IMR-90 (cell line): Measurements from ENCODE around the gene CCR6. TPM values are rescaled to one million over a fixed set of nuclear protein-coding genes. Genes with fewer than 3 reads are reported as not detected.
"Not testable (repeated sequence)": the region's sequence is repeated elsewhere in the genome, so short reads cannot be mapped to it uniquely, and the experiment has no call there.

Experiments
- ATAC-seq: fragments of 200-7000 bp; cut with Tn5 transposase; 2 replicates; pipeline ENCODE4 v1.9.1; 2020; ENCODE audit warnings: low read depth, mild to moderate bottlenecking, moderate library complexity
- BruUV-seq: library from RNA; stranded (reverse); fragments of 400-500 nt; replicated peaks from 2 replicates; lab custom pipeline; 2021; lab: Mats Ljungman, UMichigan
- CTCF ChIA-PET: fragments of 300-600 bp; formaldehyde crosslinking; extraction: SDS; loops from one replicate; lab custom pipeline; 2021; ENCODE audit warnings: antibody characterized with exemption; lab: Yijun Ruan, JAX
- POLR2A ChIA-PET: fragments of 300-600 bp; sonication (Branson Sonifier 250); formaldehyde crosslinking; loops from one replicate; lab custom pipeline; 2022; ENCODE audit warnings: antibody characterized with exemption; ENCODE audit not compliant: unreplicated experiment; lab: Charles Lee
- DNase-seq: peaks from one replicate; pipeline ENCODE4 v3.0.0; 2013
- H2AFZ ChIP-seq: replicated peaks from 2 replicates; pipeline ENCODE3; 2013; ENCODE audit warnings: low read length, mild to moderate bottlenecking; ENCODE audit not compliant: poor library complexity
- H2AK5ac ChIP-seq: 2 replicates; pipeline ENCODE4 v1.6.1; 2013; ENCODE audit warnings: low read depth, low read length, inconsistent platforms
- H2AK9ac ChIP-seq: replicated peaks from 2 replicates; pipeline ENCODE3; 2013; ENCODE audit warnings: mild to moderate bottlenecking, low read depth, low read length, moderate library complexity; ENCODE audit not compliant: poor library complexity
- H2BK120ac ChIP-seq: 2 replicates; pipeline ENCODE4 v1.6.1; 2013; ENCODE audit warnings: low read depth, low read length, inconsistent platforms
- H2BK15ac ChIP-seq: 3 replicates; pipeline ENCODE4 v1.6.1; 2013; ENCODE audit warnings: low read depth, low read length, inconsistent platforms
- H2BK20ac ChIP-seq: 2 replicates; pipeline ENCODE4 v1.6.1; 2013; ENCODE audit warnings: low read depth, mild to moderate bottlenecking, inconsistent platforms, low read length, moderate library complexity
- H2BK5ac ChIP-seq: 2 replicates; pipeline ENCODE4 v1.6.1; 2013; ENCODE audit warnings: mild to moderate bottlenecking, low read depth, low read length, inconsistent platforms; ENCODE audit not compliant: poor library complexity, severe bottlenecking
- H3K14ac ChIP-seq: replicated peaks from 2 replicates; pipeline ENCODE4 v1.6.1; 2013; ENCODE audit warnings: low read depth, low read length, inconsistent platforms
- H3K18ac ChIP-seq: 2 replicates; pipeline ENCODE4 v1.6.1; 2013; ENCODE audit warnings: low read depth, low read length, control low read depth
- H3K23ac ChIP-seq: 2 replicates; pipeline ENCODE4 v1.6.1; 2013; ENCODE audit warnings: low read depth, low read length, inconsistent platforms
- H3K27ac ChIP-seq: 2 replicates; pipeline ENCODE4 v1.5.1; 2013; ENCODE audit warnings: mild to moderate bottlenecking, control low read depth, low read length; ENCODE audit not compliant: insufficient read depth
- H3K27me3 ChIP-seq: 2 replicates; pipeline ENCODE4 v1.6.1; 2013; ENCODE audit warnings: low read length; ENCODE audit not compliant: control insufficient read depth, insufficient read depth
- H3K36me3 ChIP-seq: 2 replicates; pipeline ENCODE4 v1.6.1; 2013; ENCODE audit warnings: low read length, mixed read lengths; ENCODE audit not compliant: control insufficient read depth, insufficient read depth
- H3K4ac ChIP-seq: 2 replicates; pipeline ENCODE4 v1.6.1; 2013; ENCODE audit warnings: low read depth, low read length, inconsistent platforms
- H3K4me1 ChIP-seq: 2 replicates; pipeline ENCODE4 v1.6.1; 2013; ENCODE audit warnings: low read length, mixed read lengths; ENCODE audit not compliant: control insufficient read depth, insufficient read depth
- H3K4me2 ChIP-seq: 2 replicates; pipeline ENCODE4 v1.6.1; 2013; ENCODE audit warnings: low read depth, mild to moderate bottlenecking, control low read depth, low read length, moderate library complexity
- H3K4me3 ChIP-seq: 2 replicates; pipeline ENCODE4 v1.5.1; 2013; ENCODE audit warnings: low read depth, mild to moderate bottlenecking, control low read depth, low read length, moderate library complexity; ENCODE audit not compliant: insufficient read depth
- H3K56ac ChIP-seq: 2 replicates; pipeline ENCODE4 v1.6.1; 2013; ENCODE audit warnings: low read length, inconsistent platforms; ENCODE audit not compliant: insufficient read depth; ENCODE audit errors: extremely low read depth
- H3K79me1 ChIP-seq, 2 experiments: 2 replicates each; pipeline ENCODE4 v1.6.1; 2013; ENCODE audit warnings: low read length in 2 of 2, inconsistent platforms in 1 of 2, low read depth in 1 of 2
- H3K9ac ChIP-seq: 2 replicates; pipeline ENCODE4 v1.6.1; 2013; ENCODE audit warnings: low read depth, low read length, control low read depth
- H3K9me1 ChIP-seq: 2 replicates; pipeline ENCODE4 v1.6.1; 2013; ENCODE audit warnings: low read length, inconsistent platforms; ENCODE audit not compliant: insufficient read depth
- H3K9me3 ChIP-seq: 2 replicates; pipeline ENCODE4 v1.6.1; 2013; ENCODE audit warnings: low read length; ENCODE audit not compliant: control insufficient read depth, insufficient read depth
- H4K20me1 ChIP-seq: 2 replicates; pipeline ENCODE4 v1.6.1; 2013; ENCODE audit warnings: low read length, inconsistent platforms; ENCODE audit not compliant: insufficient read depth
- H4K5ac ChIP-seq: 2 replicates; pipeline ENCODE4 v1.6.1; 2013; ENCODE audit warnings: mild to moderate bottlenecking, low read depth, low read length, control low read depth
- H4K8ac ChIP-seq, 2 experiments: 2 replicates each; pipeline ENCODE4 v1.6.1; 2013; ENCODE audit warnings: low read depth in 2 of 2, low read length in 2 of 2, control low read depth in 1 of 2, inconsistent platforms in 1 of 2
- H4K91ac ChIP-seq: 2 replicates; pipeline ENCODE4 v1.6.1; 2013; ENCODE audit warnings: low read depth, low read length, inconsistent platforms; ENCODE audit not compliant: insufficient read depth
- WGBS, 2 experiments: methylation state at CpG; one replicate each; pipeline versions ENCODE4 v1.1.5 to v1.1.7; 2013; ENCODE audit warnings: missing lambda C conversion rate in 2 of 2; ENCODE audit not compliant: insufficient read length in 1 of 2; ENCODE audit errors: extremely low coverage in 2 of 2; 5-methylcytosine and 5-hydroxymethylcytosine counted together
- dilution Hi-C: fragments of 300-500 bp; cut with HindIII; formaldehyde crosslinking; loops from one replicate; pipeline ENCODE4 v1.14.3; 2018; ENCODE audit warnings: low sequenced_read_pairs; ENCODE audit not compliant: unreplicated experiment
- in situ Hi-C: fragments of 300-500 bp; cut with MboI; formaldehyde crosslinking; loops from 3 replicates; pipeline ENCODE4 v1.14.3; 2019; ENCODE audit warnings: low sequenced_read_pairs, inconsistent platforms, mixed read lengths
- intact Hi-C: fragments of 100-400 bp; cut with micrococcal nuclease; formaldehyde crosslinking; loops from 2 replicates; pipeline ENCODE4 v1.10.0; 2022
- polyA plus RNA-seq, 3 experiments: library from polyadenylated mRNA; depleted of rRNA; stranded (reverse); fragments of >200 nt; gene quantifications; 2 replicates each; pipeline ENCODE4 v1.2.3, GENCODE V29; 2012; ENCODE audit warnings: low replicate concordance in 1 of 3
- total RNA-seq: library from RNA; depleted of rRNA; stranded (reverse); fragments of >200 nt; gene quantifications from 2 replicates; pipeline ENCODE4 v1.2.3, GENCODE V29; 2012

CCR6 gene
- total and polyA plus RNA-seq, 2 of the 4 experiments (the other 2 are of a cell fraction) = not detected

GRCh38 chr6:167178896-167179655 is 56.2 kb downstream of the CCR6 start:
- H4K8ac ChIP-seq, H2AK5ac ChIP-seq, ATAC-seq, H2BK5ac ChIP-seq, H4K91ac ChIP-seq, H2AK9ac ChIP-seq, H3K9me1 ChIP-seq, H3K36me3 ChIP-seq, H3K9ac ChIP-seq, H3K4me1 ChIP-seq, H4K20me1 ChIP-seq, H3K9me3 ChIP-seq, H3K4ac ChIP-seq, H3K4me3 ChIP-seq, H2BK20ac ChIP-seq, DNase-seq, H2BK15ac ChIP-seq, dilution Hi-C loops, intact Hi-C loops, H3K79me1 ChIP-seq, H3K23ac ChIP-seq, BruUV-seq, POLR2A ChIA-PET, H4K5ac ChIP-seq, H3K18ac ChIP-seq, H3K4me2 ChIP-seq, H3K14ac ChIP-seq, H3K27ac ChIP-seq, H2AFZ ChIP-seq, H3K56ac ChIP-seq, in situ Hi-C loops, H3K27me3 ChIP-seq, CTCF ChIA-PET, H2BK120ac ChIP-seq: not testable (repeated sequence)
- WGBS, 2 experiments = 80% methylated on average over 5 of the region's 31 CpGs; no CpG with 5 or more reads in 1 of the 2 experiments

- H3K56ac ChIP-seq, H2BK15ac ChIP-seq, H3K79me1 ChIP-seq, H3K36me3 ChIP-seq, intact Hi-C loops, ATAC-seq, H2AK5ac ChIP-seq, H4K20me1 ChIP-seq, H3K9ac ChIP-seq, DNase-seq, H3K4me3 ChIP-seq, H2BK120ac ChIP-seq, H3K14ac ChIP-seq, dilution Hi-C loops, CTCF ChIA-PET, BruUV-seq, H4K5ac ChIP-seq, H3K27ac ChIP-seq, H2AFZ ChIP-seq, H4K8ac ChIP-seq, H3K4me1 ChIP-seq, H4K91ac ChIP-seq, H3K4me2 ChIP-seq, H3K18ac ChIP-seq, H3K9me3 ChIP-seq, H3K27me3 ChIP-seq, POLR2A ChIA-PET, H2AK9ac ChIP-seq, H2BK5ac ChIP-seq, in situ Hi-C loops, H3K9me1 ChIP-seq, H3K23ac ChIP-seq, H3K4ac ChIP-seq, H2BK20ac ChIP-seq: not testable (repeated sequence)
- WGBS, 2 experiments = no CpG with 5 or more reads among the region's 8 CpGs
Observed at GRCh38 chr6:167180086-167180485, 57.2 kb downstream of the CCR6 start.
